ENCODE data around the gene PCF11.

- TF ChIP-seq CTCF (IDR thresholded peaks at IDR 0.05) (no peak), POLR2A (IDR thresholded peaks at IDR 0.05) (no peak)
Observed at GRCh38 chr11:83168756-83169155, 11.8 kb downstream of the PCF11 start.

All from right lobe of liver (tissue), 4 donors.